Measurements from ENCODE around the gene COL20A1. TPM values are rescaled to one million over a fixed set of nuclear protein-coding genes. Genes with fewer than 3 reads are reported as not detected.
A peak's percentile ranks its signal among the peaks of the same experiment; 100 is the strongest.

The COL20A1 gene
- total RNA-seq, 8 experiments from 2014 or later, result 0.13 to 1.6 (median 0.55) TPM

GRCh38 chr20:63254606-63255384 is 38.2 kb upstream of the COL20A1 start:
- peak overlapping the region; percentile 36 to 73 (median 43) for H3K4me3 ChIP-seq
- WGBS, 10 experiments, result 0 to 45% (median 38%) methylated on average over 1 to 15 of the region's 56 CpGs; no CpG with 5 or more reads in 6 of the 10 experiments
- H3K4me1 ChIP-seq (replicated peaks in 1 of 2), result peaks cover 55 to 61% of the 10 kb centered on the region in 2 donors
- in situ Hi-C loops (cut with MboI; ENCODE audit: low pct_unique_long_range_greater_than_20kb in 2 of 9, low sequenced_read_pairs in 9 of 9, unreplicated experiment in 9 of 9), result no loop called here
- peak in 6 of 8 experiments; percentile 10 to 71 (median 62) for ATAC-seq (replicated peaks in 6 of 8)
- H3K27ac ChIP-seq, result peak overlapping the region; percentile 73 to 86

- 38 to 91% (median 66%) methylated on average over 3 to 12 of the region's 31 CpGs; no CpG with 5 or more reads in 3 of the 10 experiments for WGBS, 10 experiments
- in situ Hi-C loops (cut with MboI; ENCODE audit: low pct_unique_long_range_greater_than_20kb in 2 of 9, low sequenced_read_pairs in 9 of 9, unreplicated experiment in 9 of 9), result no loop called here
- Histone ChIP-seq H3K4me3 (no peak overlapping the region), H3K4me1 (replicated peaks in 1 of 2) (peaks cover 59 to 62% of the 10 kb centered on the region in 2 donors), H3K27ac (peak overlapping the region; percentile 64 to 73)
- ATAC-seq (replicated peaks in 6 of 8), result peak in 7 of 8 experiments; percentile 5 to 24 (median 9)
These were observed 36.9 kb upstream of the COL20A1 start for GRCh38 chr20:63255931-63256704.

DNA sequence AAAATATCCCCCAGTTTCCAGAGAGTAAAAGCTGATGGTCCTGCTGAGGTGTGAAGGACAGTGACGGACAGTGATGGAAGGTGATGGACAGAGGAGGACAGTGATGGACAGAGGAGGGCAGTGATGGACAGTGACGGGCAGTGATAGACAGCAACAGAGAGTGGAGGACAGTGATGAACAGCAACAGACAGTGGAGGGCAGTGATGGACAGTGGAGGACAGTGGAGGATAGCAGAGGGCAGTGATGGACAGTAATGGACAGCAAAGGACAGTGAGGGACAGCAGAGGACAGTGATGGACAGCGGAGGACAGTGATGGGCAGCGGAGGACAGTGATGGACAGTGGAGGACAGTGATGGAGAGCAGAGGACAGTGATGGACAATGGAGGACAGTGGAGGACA is 36.0 kb upstream of the COL20A1 start:
- no peak for ATAC-seq (replicated peaks in 6 of 8)

GRCh38 chr20:63257629-63258028 is 35.4 kb upstream of the COL20A1 start:
- WGBS, 10 experiments, result 81 to 100% (median 93%) methylated on average over 1 to 11 of the region's 13 CpGs; no CpG with 5 or more reads in 2 of the 10 experiments
- in situ Hi-C loops (cut with MboI; ENCODE audit: low pct_unique_long_range_greater_than_20kb in 2 of 9, low sequenced_read_pairs in 9 of 9, unreplicated experiment in 9 of 9), result no loop called here
- Histone ChIP-seq H3K4me1 (replicated peaks in 1 of 2) (peaks cover 58 to 62% of the 10 kb centered on the region in 2 donors), H3K4me3 (no peak overlapping the region), H3K27ac (no peak overlapping the region)
- no peak for ATAC-seq (replicated peaks in 6 of 8)

More for the DNA sequence above, 36.0 kb upstream of the COL20A1 start:
- 63 to 100% (median 100%) methylated on average over 1 to 4 of the region's 4 CpGs; no CpG with 5 or more reads in 2 of the 10 experiments for WGBS, 10 experiments
- Histone ChIP-seq H3K4me3 (no peak overlapping the region), H3K4me1 (replicated peaks in 1 of 2) (peaks cover 63 to 67% of the 10 kb centered on the region in 2 donors), H3K27ac (no peak overlapping the region)
- in situ Hi-C loops (cut with MboI; ENCODE audit: low pct_unique_long_range_greater_than_20kb in 2 of 9, low sequenced_read_pairs in 9 of 9, unreplicated experiment in 9 of 9), result no loop called here

- H3K27ac ChIP-seq, result no peak overlapping the region
- ATAC-seq (replicated peaks in 6 of 8), result peak in 5 of 8 experiments; percentile 15 to 69 (median 42)
- no peak overlapping the region for H3K4me3 ChIP-seq
- in situ Hi-C loops (cut with MboI; ENCODE audit: low pct_unique_long_range_greater_than_20kb in 2 of 9, low sequenced_read_pairs in 9 of 9, unreplicated experiment in 9 of 9), result no loop called here
- WGBS, 10 experiments, result 50 to 80% (median 66%) methylated on average over 1 to 5 of the region's 8 CpGs; no CpG with 5 or more reads in 6 of the 10 experiments
- peaks cover 55 to 57% of the 10 kb centered on the region in 2 donors for H3K4me1 ChIP-seq (replicated peaks in 1 of 2)
These were observed 34.2 kb upstream of the COL20A1 start for GRCh38 chr20:63258781-63259180.

DNA sequence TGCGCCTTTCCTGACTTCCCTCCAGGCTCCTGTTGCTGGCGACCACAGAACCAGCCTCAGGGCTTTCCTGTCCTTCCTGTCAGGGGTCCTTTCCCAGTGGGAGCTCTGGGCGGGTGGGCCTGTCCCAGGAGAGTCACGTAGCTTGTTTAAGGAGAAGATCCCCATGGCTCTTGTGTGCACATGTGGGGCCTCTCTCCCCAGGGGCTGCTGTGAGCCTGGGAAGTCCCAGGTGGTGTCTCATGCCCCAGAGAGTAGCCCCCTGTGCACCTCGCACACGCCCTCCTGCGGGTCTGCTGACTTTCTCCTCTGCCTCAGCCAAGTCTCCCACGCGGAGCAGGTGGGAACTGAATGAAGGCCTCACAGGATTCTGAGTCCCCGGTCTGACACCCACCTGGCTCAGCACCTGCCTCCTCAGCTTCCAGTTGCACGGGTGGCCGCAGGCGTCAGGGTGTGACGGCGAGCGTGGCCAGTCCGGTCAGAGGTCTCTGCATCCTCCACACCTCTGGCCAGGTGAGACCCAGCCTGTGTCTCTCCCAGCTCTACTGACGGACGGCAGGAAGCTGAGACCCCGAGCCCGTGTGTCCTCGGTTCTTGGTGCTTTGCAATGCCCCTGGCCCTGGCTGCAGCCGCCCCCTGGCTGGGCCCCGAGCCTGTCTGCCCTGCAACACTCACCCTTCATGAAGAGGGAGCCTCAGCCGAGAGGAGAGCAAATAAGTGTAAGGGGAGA is 33.1 kb upstream of the COL20A1 start:
- H3K27ac ChIP-seq, result peak overlapping the region in 1 of 2 donors; percentile 88
- peaks cover 59 to 63% of the 10 kb centered on the region in 2 donors for H3K4me1 ChIP-seq (replicated peaks in 1 of 2)
- in situ Hi-C loops (cut with MboI; ENCODE audit: low pct_unique_long_range_greater_than_20kb in 2 of 9, low sequenced_read_pairs in 9 of 9, unreplicated experiment in 9 of 9), result no loop called here
- ATAC-seq (replicated peaks in 6 of 8), result no peak
- no peak overlapping the region for H3K4me3 ChIP-seq
- 20 to 98% (median 60%) methylated on average over 1 to 6 of the region's 25 CpGs; no CpG with 5 or more reads in 4 of the 10 experiments for WGBS, 10 experiments

GRCh38 chr20:63260521-63260920 is 32.5 kb upstream of the COL20A1 start:
- no peak overlapping the region for H3K4me3 ChIP-seq
- in situ Hi-C loops (cut with MboI; ENCODE audit: low pct_unique_long_range_greater_than_20kb in 2 of 9, low sequenced_read_pairs in 9 of 9, unreplicated experiment in 9 of 9), result no loop called here
- peak overlapping the region; percentile 68 to 88 for H3K27ac ChIP-seq
- WGBS, 10 experiments, result 79 to 80% methylated on average over 1 to 9 of the region's 15 CpGs; no CpG with 5 or more reads in 8 of the 10 experiments
- peaks cover 55 to 59% of the 10 kb centered on the region in 2 donors for H3K4me1 ChIP-seq (replicated peaks in 1 of 2)
- ATAC-seq (replicated peaks in 6 of 8), result no peak

DNA sequence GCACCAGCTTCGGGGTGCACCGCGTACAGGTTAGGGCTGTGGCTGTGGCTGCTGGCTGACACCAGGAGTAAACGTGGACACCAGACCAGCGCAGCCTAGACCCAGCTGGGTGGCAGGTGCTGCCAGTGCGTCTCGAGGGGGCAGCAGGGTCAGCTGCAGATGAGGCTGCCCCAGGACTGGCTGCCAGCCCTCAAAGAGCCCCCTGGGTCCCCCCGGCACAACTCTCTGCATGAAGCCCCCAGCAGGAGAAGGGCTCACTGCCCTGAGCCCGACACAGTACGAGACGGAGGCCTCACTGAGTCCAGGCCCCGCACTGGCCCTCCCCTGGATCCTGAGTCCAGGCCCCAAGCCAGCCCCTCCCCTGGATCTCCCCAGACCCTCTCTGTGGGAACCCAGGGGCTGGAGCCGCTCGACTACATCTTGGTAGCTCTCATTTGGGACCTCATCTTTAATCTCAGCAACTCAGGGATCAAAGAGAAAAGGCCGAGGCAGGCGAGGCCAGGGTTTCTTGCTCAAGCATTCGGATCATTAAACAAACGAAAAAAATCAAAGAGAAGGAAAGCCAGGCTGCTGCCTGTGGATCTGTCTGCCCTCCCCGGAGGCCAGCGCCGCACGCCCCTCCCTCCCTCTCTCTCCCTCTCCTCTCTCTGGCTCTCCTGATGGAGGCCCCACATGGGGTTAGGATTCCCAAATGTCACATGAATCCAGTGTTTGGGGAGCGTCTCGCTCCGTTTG is 31.8 kb upstream of the COL20A1 start:
- WGBS, 10 experiments, result 0 to 20% (median 11%) methylated on average over 1 to 6 of the region's 25 CpGs; no CpG with 5 or more reads in 4 of the 10 experiments
- in situ Hi-C loops (cut with MboI; ENCODE audit: low pct_unique_long_range_greater_than_20kb in 2 of 9, low sequenced_read_pairs in 9 of 9, unreplicated experiment in 9 of 9), result no loop called here
- peak; percentile 43 to 82 (median 71) for ATAC-seq (replicated peaks in 6 of 8)
- Histone ChIP-seq H3K27ac (peak overlapping the region; percentile 68 to 88), H3K4me1 (replicated peaks in 1 of 2) (peaks cover 48 to 52% of the 10 kb centered on the region in 2 donors), H3K4me3 (no peak overlapping the region)

- Histone ChIP-seq H3K4me3 (no peak overlapping the region), H3K27ac (peak overlapping the region; percentile 68 to 88), H3K4me1 (replicated peaks in 1 of 2) (peaks cover 44 to 48% of the 10 kb centered on the region in 2 donors)
- peak in 1 of 8 experiments; percentile 36 for ATAC-seq (replicated peaks in 6 of 8)
- in situ Hi-C loops (cut with MboI; ENCODE audit: low pct_unique_long_range_greater_than_20kb in 2 of 9, low sequenced_read_pairs in 9 of 9, unreplicated experiment in 9 of 9), result no loop called here
- 0 to 93% (median 0%) methylated on average over 1 to 3 of the region's 30 CpGs; no CpG with 5 or more reads in 7 of the 10 experiments for WGBS, 10 experiments
These were observed 31.0 kb upstream of the COL20A1 start for GRCh38 chr20:63261795-63262528.

- H3K4me1 ChIP-seq (replicated peaks in 1 of 2), result peaks cover 49 to 54% of the 10 kb centered on the region in 2 donors
- no peak for ATAC-seq (replicated peaks in 6 of 8)
- H3K4me3 ChIP-seq, result no peak overlapping the region
- no peak overlapping the region for H3K27ac ChIP-seq
- WGBS, 10 experiments, result 100% methylated on average over 1 of the region's 9 CpGs; no CpG with 5 or more reads in 8 of the 10 experiments
- in situ Hi-C loops (cut with MboI; ENCODE audit: low pct_unique_long_range_greater_than_20kb in 2 of 9, low sequenced_read_pairs in 9 of 9, unreplicated experiment in 9 of 9), result no loop called here
These were observed 30.1 kb upstream of the COL20A1 start for GRCh38 chr20:63262836-63263235.

GRCh38 chr20:63264000-63264399 is 29.0 kb upstream of the COL20A1 start:
- Histone ChIP-seq H3K4me3 (no peak overlapping the region), H3K27ac (peak overlapping the region in 1 of 2 donors; percentile 60), H3K4me1 (replicated peaks in 1 of 2) (peaks cover 49 to 60% of the 10 kb centered on the region in 2 donors)
- 20 to 95% (median 80%) methylated on average over 1 to 4 of the region's 10 CpGs; no CpG with 5 or more reads in 4 of the 10 experiments for WGBS, 10 experiments
- ATAC-seq (replicated peaks in 6 of 8), result no peak
- in situ Hi-C loops (cut with MboI; ENCODE audit: low pct_unique_long_range_greater_than_20kb in 2 of 9, low sequenced_read_pairs in 9 of 9, unreplicated experiment in 9 of 9), result no loop called here
